Measurements from ENCODE around the gene TLE3.

The TLE3 gene

GRCh38 chr15:70133296-70133695 is 35.6 kb upstream of the TLE3 start:
- H3K4me3 ChIP-seq (replicated peaks in 1 of 2; ENCODE audit: low read depth in 2 of 2, low read length in 2 of 2) = no peak overlapping the region
- TF ChIP-seq, protein P1, sequence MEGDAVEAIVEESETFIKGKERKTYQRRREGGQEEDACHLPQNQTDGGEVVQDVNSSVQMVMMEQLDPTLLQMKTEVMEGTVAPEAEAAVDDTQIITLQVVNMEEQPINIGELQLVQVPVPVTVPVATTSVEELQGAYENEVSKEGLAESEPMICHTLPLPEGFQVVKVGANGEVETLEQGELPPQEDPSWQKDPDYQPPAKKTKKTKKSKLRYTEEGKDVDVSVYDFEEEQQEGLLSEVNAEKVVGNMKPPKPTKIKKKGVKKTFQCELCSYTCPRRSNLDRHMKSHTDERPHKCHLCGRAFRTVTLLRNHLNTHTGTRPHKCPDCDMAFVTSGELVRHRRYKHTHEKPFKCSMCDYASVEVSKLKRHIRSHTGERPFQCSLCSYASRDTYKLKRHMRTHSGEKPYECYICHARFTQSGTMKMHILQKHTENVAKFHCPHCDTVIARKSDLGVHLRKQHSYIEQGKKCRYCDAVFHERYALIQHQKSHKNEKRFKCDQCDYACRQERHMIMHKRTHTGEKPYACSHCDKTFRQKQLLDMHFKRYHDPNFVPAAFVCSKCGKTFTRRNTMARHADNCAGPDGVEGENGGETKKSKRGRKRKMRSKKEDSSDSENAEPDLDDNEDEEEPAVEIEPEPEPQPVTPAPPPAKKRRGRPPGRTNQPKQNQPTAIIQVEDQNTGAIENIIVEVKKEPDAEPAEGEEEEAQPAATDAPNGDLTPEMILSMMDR (IDR thresholded peaks at IDR 0.05; ENCODE audit: low read depth, low read length) = no peak
- no peak for DNase-seq (ENCODE audit: low read depth in 2 of 2)

DNA sequence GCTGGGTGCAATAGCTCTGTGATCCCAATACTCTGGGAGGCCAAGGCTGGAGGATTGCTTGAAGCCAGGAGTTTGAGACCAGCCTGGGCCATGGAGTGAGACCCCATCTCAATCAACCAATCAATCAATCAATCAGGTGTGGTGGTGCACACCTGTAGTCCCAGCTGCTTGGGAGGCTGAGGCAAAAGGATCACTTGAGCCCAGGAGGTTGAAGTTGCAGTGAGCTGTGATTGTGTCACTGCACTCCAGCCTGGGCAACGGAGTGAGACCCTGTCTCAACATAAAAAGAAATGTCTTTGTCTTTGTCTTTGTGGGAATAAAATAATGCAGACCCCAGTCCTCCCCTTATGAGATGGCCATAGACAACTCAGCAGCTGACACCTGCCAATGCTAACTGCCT is 34.9 kb upstream of the TLE3 start:
- no peak for DNase-seq (ENCODE audit: low read depth in 2 of 2)
- TF ChIP-seq, protein P1 (IDR thresholded peaks at IDR 0.05; ENCODE audit: low read depth, low read length) = no peak
- no peak overlapping the region for H3K4me3 ChIP-seq (replicated peaks in 1 of 2; ENCODE audit: low read depth in 2 of 2, low read length in 2 of 2)

DNA sequence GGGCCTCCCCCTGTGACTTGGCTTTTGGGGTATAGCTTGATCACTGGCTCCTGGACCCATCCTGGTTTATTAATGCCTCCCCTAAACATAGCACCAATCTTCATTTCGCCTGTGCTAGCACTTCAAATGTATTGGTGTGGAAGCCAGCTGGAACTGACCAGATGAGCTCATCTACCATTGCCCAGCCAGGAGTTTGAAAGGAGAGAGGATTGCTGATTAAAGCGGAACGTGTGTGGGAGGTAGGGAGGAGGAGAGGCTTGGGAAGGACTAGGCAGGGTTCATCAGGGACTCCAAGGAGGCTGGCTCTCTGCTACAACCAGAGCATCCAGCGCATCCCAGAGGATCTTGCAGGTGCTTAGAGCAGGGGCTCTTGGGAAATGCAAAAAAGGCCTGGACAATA is 34.4 kb upstream of the TLE3 start:
- DNase-seq (ENCODE audit: low read depth in 2 of 2) = peak; percentile 25 to 76
- TF ChIP-seq, protein P1 (IDR thresholded peaks at IDR 0.05; ENCODE audit: low read depth, low read length) = no peak
- no peak overlapping the region for H3K4me3 ChIP-seq (replicated peaks in 1 of 2; ENCODE audit: low read depth in 2 of 2, low read length in 2 of 2)

DNA sequence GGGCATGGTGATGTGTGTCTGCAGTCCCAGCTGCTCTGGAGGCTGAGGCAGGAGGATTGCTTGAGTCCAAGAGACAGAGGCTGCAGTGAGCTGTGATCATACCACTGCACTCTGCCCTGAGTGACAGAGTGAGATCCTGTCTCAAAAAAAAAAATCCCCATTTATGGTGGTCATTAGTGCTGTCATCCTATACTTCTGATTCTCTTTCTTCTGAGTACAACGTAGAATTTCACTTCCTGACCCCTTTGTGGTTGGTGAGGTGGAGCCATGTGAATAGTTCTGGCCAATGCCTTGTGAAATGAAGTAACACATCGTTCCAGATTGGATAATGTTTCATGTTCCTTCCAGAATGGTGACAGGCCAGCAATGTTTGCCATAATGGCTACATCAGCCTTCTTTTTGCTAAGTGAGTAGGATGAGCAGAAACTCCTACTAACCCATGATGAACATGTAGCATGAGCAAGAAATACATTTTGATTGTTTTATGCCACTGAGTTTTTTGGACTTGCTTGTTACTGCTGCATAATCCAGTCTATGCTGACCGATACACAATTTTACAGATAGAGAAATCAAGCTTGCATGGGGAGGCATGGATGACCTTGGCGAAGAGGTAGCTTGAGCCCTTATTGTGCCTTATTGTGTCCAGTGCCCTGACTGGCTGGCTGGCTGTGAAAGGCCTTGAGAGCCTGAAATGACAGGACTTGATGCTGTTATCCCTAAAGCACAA is 30.9 kb upstream of the TLE3 start:
- TF ChIP-seq, protein P1 (IDR thresholded peaks at IDR 0.05; ENCODE audit: low read depth, low read length) = no peak
- no peak overlapping the region for H3K4me3 ChIP-seq (replicated peaks in 1 of 2; ENCODE audit: low read depth in 2 of 2, low read length in 2 of 2)

GRCh38 chr15:70127770-70128413 is 30.2 kb upstream of the TLE3 start:
- DNase-seq (ENCODE audit: low read depth in 2 of 2) = no peak
- H3K4me3 ChIP-seq (replicated peaks in 1 of 2; ENCODE audit: low read depth in 2 of 2, low read length in 2 of 2) = no peak overlapping the region
- TF ChIP-seq, protein P1 (IDR thresholded peaks at IDR 0.05; ENCODE audit: low read depth, low read length) = no peak

More for the DNA sequence above, 30.9 kb upstream of the TLE3 start:
- DNase-seq (ENCODE audit: low read depth in 2 of 2) = no peak

DNA sequence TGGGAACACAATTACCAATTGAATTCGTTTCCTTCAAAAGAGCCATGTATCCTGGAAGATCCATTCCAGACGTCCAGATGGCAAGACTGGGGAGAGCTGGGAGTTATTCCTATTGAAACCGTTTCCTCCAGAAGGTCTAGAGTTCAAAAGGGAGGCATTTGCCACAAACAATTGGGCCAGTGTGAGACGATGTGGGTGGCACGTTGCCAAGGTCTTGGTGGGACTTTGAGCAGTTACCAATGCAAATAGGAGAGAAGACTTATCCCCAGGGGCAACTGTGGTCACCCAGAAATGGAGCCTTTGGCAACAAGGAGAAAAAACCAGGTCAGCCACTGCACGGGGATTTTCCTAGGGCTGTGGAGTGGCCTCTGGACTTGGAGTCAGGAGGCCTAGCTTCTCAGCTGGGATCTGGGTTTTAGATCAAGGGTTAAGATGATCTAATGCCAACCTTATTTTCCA is 29.6 kb upstream of the TLE3 start:
- H3K4me3 ChIP-seq (replicated peaks in 1 of 2; ENCODE audit: low read depth in 2 of 2, low read length in 2 of 2) = no peak overlapping the region
- TF ChIP-seq, protein P1 (IDR thresholded peaks at IDR 0.05; ENCODE audit: low read depth, low read length) = no peak
- peak; percentile 44 to 57 for DNase-seq (ENCODE audit: low read depth in 2 of 2)

Measured in cardiac fibroblast (primary cell).